SJSA1 (cell line): Measurements from ENCODE around the gene FBXO41. TPM values are rescaled to one million over a fixed set of nuclear protein-coding genes. Genes with fewer than 3 reads are reported as not detected.

ENCODE experiments used
- DNase-seq, 2 experiments: peaks; one replicate each; pipeline ENCODE4 v3.0.0-alpha.2; 2015 to 2020; ENCODE audit warnings: low spot score in 2 of 2, low read depth in 1 of 2
- H3K27ac ChIP-seq: fragments of 250-450 bp; sonication (Bioruptor Pico); 2 replicates; pipeline ENCODE4 v1.5.1; 2020; ENCODE audit warnings: mild to moderate bottlenecking, moderate library complexity
- H3K27me3 ChIP-seq: fragments of 250-450 bp; sonication (Bioruptor Pico); replicated peaks from 2 replicates; pipeline ENCODE4 v1.5.1; 2020; ENCODE audit warnings: mild to moderate bottlenecking, moderate library complexity
- H3K36me3 ChIP-seq: fragments of 250-450 bp; sonication (Bioruptor Pico); 2 replicates; pipeline ENCODE4 v1.5.1; 2020; ENCODE audit warnings: mild to moderate bottlenecking
- H3K4me1 ChIP-seq: fragments of 250-450 bp; sonication (Bioruptor Pico); replicated peaks from 2 replicates; pipeline ENCODE4 v1.6.1; 2021; ENCODE audit warnings: mild to moderate bottlenecking
- H3K4me3 ChIP-seq: fragments of 250-450 bp; sonication (Bioruptor Pico); 2 replicates; pipeline ENCODE4 v1.5.1; 2020; ENCODE audit warnings: mild to moderate bottlenecking
- H3K9me3 ChIP-seq: fragments of 250-450 bp; sonication (Bioruptor Pico); replicated peaks from 2 replicates; pipeline ENCODE4 v1.5.1; 2020; ENCODE audit warnings: mild to moderate bottlenecking
- total RNA-seq: library from RNA; depleted of rRNA; stranded (reverse); fragments of >200 nt; shearing (Covaris generic); gene quantifications from 2 replicates; pipeline ENCODE4 v1.2.3, GENCODE V29; 2014

Gene FBXO41
- total RNA-seq, 1 experiment from 2014 or later = 0.05 TPM

DNA sequence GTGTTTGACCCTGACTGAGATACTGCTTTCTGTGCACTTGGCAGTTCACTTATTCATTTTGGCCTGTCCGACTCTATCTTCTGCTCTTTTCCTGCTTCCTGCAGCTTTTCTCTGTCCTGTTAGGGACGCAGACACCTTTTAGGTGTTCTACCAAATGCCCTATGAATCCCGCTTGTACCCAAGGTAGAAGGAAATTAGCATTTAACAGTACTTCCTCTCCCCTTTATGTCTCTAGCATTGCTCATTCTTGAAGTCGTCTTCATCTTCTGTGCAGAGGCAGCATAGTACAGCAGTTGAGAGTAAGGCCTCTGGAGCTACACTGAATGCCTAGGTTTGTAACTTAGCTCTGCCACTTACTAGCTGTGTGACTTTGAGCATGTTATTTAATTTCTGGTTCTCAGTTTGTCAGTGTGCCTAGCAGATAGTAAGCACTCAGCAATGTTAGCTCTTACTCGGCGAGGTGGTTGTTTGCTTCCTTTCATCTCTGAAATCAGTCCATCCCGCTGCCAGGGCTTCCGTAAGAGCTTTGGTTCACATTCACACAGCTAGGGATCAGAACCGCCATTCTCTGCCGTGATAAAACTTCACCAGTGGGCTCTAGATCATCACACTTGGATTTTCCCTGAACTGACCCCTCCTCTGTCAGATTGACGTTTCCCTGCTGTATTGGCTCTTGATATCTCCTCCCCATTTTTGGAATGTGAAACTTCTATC is 48.8 kb downstream of the FBXO41 start:
- H3K27ac ChIP-seq = no peak overlapping the region
- H3K4me3 ChIP-seq = peak overlapping the region; percentile 78
- peaks cover 18% of the 10 kb centered on the region for H3K4me1 ChIP-seq
- no peaks in the 10 kb centered on the region for H3K9me3 ChIP-seq
- no peak for DNase-seq
- H3K36me3 ChIP-seq = peaks cover 54% of the 10 kb centered on the region
- no peaks in the 10 kb centered on the region for H3K27me3 ChIP-seq

DNA sequence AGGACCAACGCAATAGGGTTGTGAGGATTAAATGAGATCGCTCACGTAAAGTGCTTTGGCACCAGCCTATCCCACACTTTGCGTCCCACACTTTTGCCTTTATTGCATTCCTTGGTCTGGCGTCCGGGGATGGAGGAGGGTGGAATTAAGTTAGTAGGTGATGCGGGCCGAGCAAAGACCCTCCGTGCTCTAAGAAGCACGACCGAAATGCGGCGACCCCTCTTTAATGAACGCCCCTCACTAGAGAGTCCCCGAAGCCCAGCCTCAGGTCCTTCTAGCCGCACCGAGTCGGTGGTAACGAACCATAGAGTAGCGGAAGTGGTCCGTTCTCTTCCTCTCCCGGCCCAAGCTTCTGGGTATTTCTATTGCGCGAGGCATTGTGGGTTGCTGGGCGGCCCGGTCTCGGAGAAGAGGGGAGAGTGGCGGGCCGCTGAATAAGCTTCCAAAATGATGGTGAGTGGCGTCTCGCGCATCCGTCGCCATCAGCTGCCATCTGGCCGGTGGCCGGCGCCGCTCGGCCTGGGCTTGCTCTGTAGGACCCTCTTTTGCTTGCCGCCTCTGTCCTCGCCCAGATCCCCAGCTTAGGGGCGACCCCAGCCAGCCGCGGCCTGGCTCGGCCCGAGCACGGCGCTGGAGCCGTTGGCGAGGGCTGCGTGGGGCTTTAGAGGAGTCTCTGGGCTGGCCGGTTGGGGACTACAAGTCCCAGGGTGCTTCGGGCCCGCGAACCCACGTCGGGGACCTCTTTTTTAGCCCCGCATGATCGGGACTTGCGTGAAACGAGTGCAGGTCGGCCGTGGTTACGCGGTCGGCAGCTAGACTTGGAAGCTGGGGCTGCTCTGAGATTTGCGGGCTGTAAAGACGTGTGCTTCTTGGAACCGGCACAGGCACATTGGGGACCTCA is 50.1 kb downstream of the FBXO41 start, which contains the start of gene CCT7:
TSS of gene CCT7 (plus strand) at position 377 of the 901 bp plus-strand sequence. CDS start at position 448, 71 bp downstream.
- peaks cover 49% of the 10 kb centered on the region for H3K36me3 ChIP-seq
- H3K4me3 ChIP-seq = peak within 1 kb of the TSS; percentile 78
- H3K27ac ChIP-seq = peak within 1 kb of the TSS; percentile 78
- peaks cover 18% of the 10 kb centered on the region for H3K4me1 ChIP-seq
- no peaks in the 10 kb centered on the region for H3K27me3 ChIP-seq
- DNase-seq = peak; percentile 88 to 90
- H3K9me3 ChIP-seq = no peaks in the 10 kb centered on the region

DNA sequence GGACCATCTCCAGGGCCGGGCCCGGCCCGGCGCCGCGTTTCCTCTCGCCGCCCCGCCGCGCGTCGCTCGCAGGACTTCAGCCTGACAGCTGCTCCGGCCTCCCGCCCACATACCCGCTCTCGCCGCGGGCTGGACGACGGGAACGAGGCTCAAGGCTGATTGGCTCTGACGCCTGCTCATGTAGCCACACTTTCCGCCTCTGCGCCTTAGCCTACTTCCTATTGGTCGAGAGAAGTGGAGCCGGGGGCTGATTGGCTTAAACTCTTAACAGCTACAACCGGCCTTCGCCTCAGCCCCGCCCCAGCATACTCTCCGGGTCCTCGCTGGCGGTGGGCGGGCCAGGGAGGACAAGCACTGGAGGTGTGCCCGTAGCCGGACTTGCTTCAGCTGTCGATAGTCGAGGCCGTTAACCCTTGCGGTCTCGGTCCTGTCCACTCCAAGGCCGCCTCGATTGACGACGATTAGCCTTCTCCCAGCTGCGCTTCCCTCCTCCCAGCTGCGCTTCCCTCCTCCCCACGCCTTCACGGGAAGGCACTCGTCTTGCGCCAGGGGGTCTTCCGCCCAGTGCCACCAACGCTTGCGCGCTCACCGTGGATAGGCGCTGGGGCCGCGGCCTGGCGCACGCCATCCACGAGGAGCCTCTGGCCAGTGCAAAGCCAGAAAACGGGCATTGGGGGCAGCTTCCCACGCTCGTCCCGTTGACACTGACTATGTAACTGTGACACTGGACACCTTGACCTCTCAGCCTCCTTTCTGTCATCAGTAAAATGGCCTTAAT is 50.9 kb downstream of the FBXO41 start, which contains the start of gene PRADC1:
TSS of gene PRADC1 (minus strand) at position 86 of the 778 bp plus-strand sequence. CDS start at position 7, 79 bp downstream.
- peak; percentile 95 to 99 for DNase-seq
- peak within 1 kb of the TSS; percentile 78 for H3K27ac ChIP-seq
- H3K4me3 ChIP-seq = peak within 1 kb of the TSS; percentile 78
- H3K9me3 ChIP-seq = no peaks in the 10 kb centered on the region
- no peaks in the 10 kb centered on the region for H3K27me3 ChIP-seq
- H3K4me1 ChIP-seq = peaks cover 18% of the 10 kb centered on the region
- peaks cover 41% of the 10 kb centered on the region for H3K36me3 ChIP-seq

DNA sequence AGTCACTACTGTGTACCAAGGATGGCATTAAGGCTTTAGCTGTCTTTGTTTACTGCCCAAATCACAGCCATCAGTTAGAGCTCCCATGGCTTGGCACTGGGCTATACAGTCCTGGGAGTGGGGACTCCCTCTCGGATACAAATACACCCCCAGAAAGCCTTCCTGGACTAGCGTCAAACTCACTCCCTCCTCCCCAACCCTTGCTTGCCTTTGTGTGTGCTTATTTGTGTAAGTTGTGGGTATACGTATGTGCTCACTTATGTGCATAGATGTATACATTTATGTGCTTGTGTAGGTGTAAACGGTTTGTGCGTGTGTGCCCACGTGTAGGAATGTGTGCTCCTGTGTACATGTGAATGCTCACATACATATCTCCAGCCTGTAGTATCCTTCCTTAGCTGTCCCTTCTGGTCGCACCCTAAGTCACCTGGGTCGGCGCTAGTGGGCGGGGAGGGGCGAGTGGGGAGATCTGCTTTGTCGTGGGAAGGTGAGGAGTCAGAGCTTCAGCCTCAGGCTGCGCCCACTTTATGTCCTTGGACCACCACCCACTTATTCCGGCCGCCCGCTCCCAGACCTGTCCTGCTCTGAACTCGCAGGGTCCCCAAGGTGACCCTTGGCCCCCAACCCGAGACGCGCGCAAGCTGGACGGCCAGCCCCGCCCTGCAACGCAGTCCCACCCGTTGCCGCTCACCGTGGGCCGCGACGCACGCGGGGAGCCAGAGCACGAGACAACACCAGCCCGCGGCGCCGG is 51.7 kb downstream of the FBXO41 start:
- DNase-seq = peak in 1 of 2 experiments; percentile 20
- Histone ChIP-seq H3K9me3 (no peaks in the 10 kb centered on the region), H3K27me3 (no peaks in the 10 kb centered on the region), H3K4me1 (peaks cover 18% of the 10 kb centered on the region), H3K27ac (no peak overlapping the region), H3K4me3 (peak overlapping the region; percentile 78), H3K36me3 (peaks cover 39% of the 10 kb centered on the region)

DNA sequence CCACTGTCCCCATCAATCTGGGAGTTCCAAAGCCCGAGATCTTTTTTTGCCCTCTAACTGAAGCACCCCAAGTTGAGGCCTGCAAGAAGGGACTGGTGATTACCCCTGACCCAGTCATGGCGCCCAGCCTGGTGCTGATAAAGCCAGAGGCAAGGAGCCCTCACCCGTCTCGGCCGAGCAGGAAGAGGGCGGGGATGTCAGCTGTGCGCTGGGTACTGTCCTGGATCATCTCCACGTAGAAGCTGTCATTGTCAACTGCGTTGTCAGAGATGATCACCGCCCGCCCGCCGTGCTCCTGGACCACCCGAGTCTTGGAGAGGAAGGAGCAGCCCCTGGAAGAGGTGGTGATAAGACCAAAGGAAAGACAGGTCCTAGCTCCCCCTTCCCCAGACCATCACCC is 55.6 kb downstream of the FBXO41 start:
- Histone ChIP-seq H3K9me3 (no peaks in the 10 kb centered on the region), H3K4me1 (peaks cover 7% of the 10 kb centered on the region), H3K4me3 (no peak overlapping the region)

DNA sequence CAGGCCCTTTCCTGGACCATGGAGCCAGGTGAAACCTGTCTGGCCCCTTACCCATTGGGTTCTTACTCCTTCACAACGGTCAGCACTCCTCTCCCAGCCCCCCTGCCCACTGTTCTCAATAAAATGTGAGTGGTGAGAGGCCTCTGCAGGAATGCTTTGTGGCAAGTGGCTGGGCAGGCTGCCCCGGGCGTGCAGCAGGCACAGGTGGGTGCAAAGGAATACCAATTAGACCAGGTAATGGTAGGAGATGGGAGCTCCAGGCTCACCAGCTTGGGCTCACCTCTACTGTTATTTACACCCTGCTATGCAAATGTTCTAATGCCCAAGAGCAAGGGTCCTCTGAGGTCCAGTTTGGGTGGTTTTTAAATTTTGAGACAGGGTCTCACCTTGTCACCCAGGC is 57.2 kb downstream of the FBXO41 start:
- Histone ChIP-seq H3K4me1 (no peaks in the 10 kb centered on the region), H3K9me3 (no peaks in the 10 kb centered on the region), H3K4me3 (no peak overlapping the region), H3K27me3 (no peaks in the 10 kb centered on the region), H3K36me3 (peaks cover 39% of the 10 kb centered on the region), H3K27ac (no peak overlapping the region)
- no peak for DNase-seq

More for the DNA sequence above, 55.6 kb downstream of the FBXO41 start:
- Histone ChIP-seq H3K36me3 (peaks cover 28% of the 10 kb centered on the region), H3K27me3 (no peaks in the 10 kb centered on the region), H3K27ac (no peak overlapping the region)
- DNase-seq = no peak

DNA sequence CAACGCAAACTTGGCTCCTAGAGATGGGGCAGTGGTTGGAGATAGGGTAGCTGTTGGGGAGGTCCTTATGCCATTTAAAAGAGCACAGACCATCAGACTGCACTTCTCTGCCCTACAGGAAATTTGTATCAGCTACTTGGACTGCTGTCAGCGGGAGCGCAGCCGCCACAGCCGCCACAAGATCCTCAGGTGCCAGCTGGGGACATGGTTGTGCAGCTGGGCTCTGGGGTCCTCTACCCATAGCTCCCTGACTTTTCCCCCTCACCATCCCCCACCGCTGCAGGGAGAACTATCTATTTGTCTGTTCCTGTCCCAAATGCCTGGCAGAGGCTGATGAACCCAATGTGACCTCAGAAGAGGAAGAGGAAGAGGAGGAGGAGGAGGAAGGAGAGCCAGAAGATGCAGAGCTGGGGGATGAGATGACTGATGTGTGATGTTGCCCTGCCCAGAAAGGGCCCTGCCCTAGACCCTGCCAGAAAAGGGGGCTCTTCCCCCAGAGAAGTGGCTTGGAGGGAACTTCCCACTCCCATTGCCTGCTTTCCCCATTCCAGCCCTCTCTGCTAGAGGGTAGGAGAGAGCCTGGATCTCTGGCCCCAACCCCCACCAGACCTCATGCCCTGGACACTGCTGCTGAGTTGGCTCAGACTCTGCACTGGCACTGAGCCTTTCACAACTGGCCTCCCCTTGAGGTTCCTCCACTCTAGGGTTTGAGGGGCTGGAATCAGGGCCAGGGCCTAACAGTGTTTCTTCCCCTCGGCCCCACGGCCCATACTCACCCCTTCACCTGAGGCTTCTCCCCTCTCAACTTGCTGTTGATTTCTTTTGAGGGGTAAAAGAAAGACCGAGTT is 58.5 kb downstream of the FBXO41 start:
- H3K36me3 ChIP-seq = peaks cover 44% of the 10 kb centered on the region
- no peaks in the 10 kb centered on the region for H3K27me3 ChIP-seq
- no peak for DNase-seq
- H3K9me3 ChIP-seq = no peaks in the 10 kb centered on the region
- H3K27ac ChIP-seq = no peak overlapping the region
- no peaks in the 10 kb centered on the region for H3K4me1 ChIP-seq
- no peak overlapping the region for H3K4me3 ChIP-seq

DNA sequence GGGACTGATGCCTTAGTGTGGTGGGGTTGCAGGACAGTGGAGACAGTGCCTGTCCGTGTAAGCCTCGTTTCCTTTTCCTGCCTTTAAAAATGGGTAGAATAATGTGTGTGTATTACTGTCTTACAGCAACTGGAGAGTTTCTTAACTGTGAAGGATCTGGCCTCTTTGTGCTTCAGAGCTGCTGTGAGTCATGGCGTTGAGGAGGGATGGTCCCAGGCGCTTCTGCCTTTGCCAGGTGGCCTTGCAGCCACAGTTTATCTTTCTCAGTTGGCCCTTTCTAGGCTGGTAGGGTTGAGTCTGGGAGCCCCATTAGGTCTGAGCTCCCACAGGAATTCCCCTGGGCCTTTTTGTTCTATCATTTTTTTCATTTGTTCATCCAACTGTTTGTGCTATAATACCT is 60.5 kb downstream of the FBXO41 start:
- H3K27me3 ChIP-seq = no peaks in the 10 kb centered on the region
- DNase-seq = no peak

DNA sequence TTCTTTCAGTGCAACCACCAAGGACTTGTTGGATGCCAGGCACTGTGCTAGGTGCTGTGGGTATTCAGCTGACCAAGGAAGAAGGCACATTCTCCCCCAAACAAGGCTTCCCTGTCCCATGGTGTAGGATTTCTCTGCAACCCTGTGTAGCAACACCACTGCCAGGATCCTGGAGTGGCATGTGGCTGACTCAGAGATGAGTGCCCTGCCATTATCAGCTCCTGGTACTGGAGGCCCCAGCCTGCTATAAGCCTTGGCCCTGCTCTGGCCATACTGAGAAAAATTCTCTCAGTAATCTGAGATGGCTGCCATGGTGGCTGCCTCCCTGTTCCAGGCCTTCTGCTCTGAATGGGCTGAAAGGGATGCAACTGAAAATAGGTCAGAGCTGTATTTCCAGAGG is 66.0 kb downstream of the FBXO41 start:
- H3K9me3 ChIP-seq = no peaks in the 10 kb centered on the region
- no peak for DNase-seq
- no peaks in the 10 kb centered on the region; the same call in 1 of the 2 replicates for H3K27me3 ChIP-seq
- peaks cover 21% of the 10 kb centered on the region for H3K36me3 ChIP-seq
- H3K4me3 ChIP-seq = no peak overlapping the region
- H3K4me1 ChIP-seq = peaks cover 9% of the 10 kb centered on the region
- no peak overlapping the region for H3K27ac ChIP-seq

More for the DNA sequence above, 60.5 kb downstream of the FBXO41 start:
- Histone ChIP-seq H3K9me3 (no peaks in the 10 kb centered on the region), H3K36me3 (peaks cover 36% of the 10 kb centered on the region), H3K4me3 (no peak overlapping the region), H3K4me1 (no peaks in the 10 kb centered on the region), H3K27ac (no peak overlapping the region)

DNA sequence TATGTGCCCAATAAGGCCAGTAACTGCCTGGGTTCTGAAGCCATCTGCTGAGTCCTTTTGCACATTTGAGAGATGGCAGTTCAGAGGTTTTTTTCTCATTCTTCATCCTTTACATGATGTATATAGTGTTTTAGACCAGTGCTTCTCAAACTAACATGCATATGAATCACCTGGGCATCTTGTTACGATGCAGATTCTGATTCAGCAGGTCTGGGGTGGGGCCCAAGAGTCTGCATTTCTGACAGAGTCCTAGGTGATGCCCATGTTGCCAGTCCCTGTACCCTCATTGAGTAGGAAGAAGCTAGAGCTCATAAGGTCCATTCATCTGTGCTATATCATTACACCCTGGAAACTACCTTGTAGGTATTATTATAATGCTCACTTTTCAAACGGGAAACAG is 66.5 kb downstream of the FBXO41 start:
- H3K4me3 ChIP-seq = no peak overlapping the region
- H3K9me3 ChIP-seq = no peaks in the 10 kb centered on the region
- H3K27me3 ChIP-seq = no peaks in the 10 kb centered on the region; the same call in 1 of the 2 replicates
- H3K36me3 ChIP-seq = peaks cover 17% of the 10 kb centered on the region
- peaks cover 9% of the 10 kb centered on the region for H3K4me1 ChIP-seq
- no peak for DNase-seq
- no peak overlapping the region for H3K27ac ChIP-seq

DNA sequence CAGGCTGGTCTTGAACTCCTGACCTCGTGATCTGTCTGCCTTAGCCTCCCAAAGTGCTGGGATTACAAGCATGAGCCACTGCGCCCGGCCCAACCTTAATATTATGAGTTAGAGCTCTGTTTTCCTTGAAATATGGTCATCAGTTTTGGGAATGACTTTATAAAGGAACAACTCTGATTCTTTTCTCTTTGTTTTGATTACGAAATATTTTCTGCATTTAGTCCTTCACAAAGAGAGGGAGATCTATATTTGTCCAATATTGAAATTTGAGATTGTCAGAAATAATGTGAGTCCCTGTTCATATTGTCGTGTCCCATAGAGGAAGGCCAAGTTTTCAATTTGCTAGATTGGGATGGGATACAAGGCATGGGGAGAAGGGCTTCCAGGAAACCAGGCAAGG is 67.1 kb downstream of the FBXO41 start:
- peaks cover 10% of the 10 kb centered on the region for H3K36me3 ChIP-seq
- peaks cover 9% of the 10 kb centered on the region for H3K4me1 ChIP-seq
- DNase-seq = no peak
- no peaks in the 10 kb centered on the region; the same call in 1 of the 2 replicates for H3K27me3 ChIP-seq
- no peak overlapping the region for H3K4me3 ChIP-seq
- H3K27ac ChIP-seq = no peak overlapping the region
- H3K9me3 ChIP-seq = no peaks in the 10 kb centered on the region

DNA sequence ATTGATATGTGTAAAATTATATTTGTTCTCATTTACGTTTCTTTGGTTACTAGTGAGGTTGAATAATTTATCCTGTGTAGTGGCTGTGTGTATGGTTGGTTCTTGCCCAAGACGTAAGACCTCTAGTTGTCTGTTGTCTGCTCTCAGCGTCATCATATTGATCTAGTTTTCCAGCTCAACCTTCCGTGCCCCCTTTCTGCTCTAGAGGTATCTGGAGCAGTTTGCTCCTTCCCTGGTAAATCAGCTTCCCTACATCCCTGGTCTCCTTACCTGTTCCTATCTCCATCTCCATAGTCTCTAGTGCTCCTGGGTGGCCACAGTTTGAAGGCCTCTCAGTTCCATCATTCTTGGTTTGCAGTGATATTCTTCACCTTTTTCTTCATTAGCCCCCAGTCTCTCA is 69.0 kb downstream of the FBXO41 start:
- Histone ChIP-seq H3K4me3 (peak overlapping the region; percentile 92), H3K27ac (no peak overlapping the region), H3K9me3 (no peaks in the 10 kb centered on the region)

More for the DNA sequence above, 69.0 kb downstream of the FBXO41 start:
- DNase-seq = no peak
- peaks cover 9% of the 10 kb centered on the region for H3K4me1 ChIP-seq
- no peaks in the 10 kb centered on the region; the same call in 1 of the 2 replicates for H3K27me3 ChIP-seq
- peaks cover 5% of the 10 kb centered on the region for H3K36me3 ChIP-seq
